ENCODE measurements around the gene NTHL1.

Gene NTHL1

DNA sequence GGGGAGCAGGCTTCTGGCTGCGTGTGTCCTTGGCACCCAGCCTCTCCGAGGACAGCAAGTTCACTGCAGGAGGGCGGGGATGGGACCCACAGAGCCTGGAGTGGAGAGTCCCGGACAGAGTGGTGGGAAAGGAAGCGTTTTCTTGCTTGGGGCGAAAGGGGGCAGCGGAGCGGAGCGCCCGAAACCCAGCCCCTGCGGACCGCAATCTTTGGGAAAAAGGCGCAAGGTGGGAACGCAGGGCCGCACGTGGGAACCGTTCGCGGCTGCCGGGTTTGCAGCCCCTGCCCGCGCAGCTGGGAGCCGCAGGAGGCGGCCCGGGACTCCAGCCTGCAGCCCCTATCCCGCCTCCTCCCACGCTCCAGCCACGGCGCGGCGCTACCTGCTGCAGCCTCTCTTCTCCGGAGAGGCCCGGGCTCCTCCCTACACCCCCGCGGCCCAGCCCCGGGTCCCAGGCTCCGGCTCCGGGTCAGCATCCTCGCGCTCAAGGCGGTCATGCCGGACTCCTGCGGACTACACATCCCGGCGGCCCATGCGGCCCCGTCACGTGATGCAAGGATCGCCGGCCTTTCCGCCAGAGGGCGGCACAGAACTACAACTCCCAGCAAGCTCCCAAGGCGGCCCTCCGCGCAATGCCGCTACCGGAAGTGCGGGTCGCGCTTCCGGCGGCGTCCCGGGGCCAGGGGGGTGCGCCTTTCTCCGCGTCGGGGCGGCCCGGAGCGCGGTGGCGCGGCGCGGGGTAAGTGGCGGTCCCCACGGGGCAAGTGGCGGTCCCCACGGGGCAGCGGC lies at the start of gene NTHL1, which contains the start of gene TSC2:
Gene NTHL1 (minus strand): TSS at position 505 of the 786 bp plus-strand sequence. CDS start 11 bp downstream, at position 494.
Gene TSC2 (plus strand): TSS at position 656 of the 786 bp plus-strand sequence. CDS start 631 bp downstream, outside the sequence.
- Mint-ChIP-seq H3K4me1 (peaks cover 27% of the 10 kb centered on the region), H3K27ac (peak within 1 kb of the TSS; percentile 76 to 92), H3K4me3 (peak within 1 kb of the TSS; percentile 94 to 96), H3K9me3 (no peaks in the 10 kb centered on the region), H3K27me3 (no peaks in the 10 kb centered on the region)
- DNase-seq, result peak; percentile 91 to 96
- ATAC-seq, result peak; percentile 97

DNA sequence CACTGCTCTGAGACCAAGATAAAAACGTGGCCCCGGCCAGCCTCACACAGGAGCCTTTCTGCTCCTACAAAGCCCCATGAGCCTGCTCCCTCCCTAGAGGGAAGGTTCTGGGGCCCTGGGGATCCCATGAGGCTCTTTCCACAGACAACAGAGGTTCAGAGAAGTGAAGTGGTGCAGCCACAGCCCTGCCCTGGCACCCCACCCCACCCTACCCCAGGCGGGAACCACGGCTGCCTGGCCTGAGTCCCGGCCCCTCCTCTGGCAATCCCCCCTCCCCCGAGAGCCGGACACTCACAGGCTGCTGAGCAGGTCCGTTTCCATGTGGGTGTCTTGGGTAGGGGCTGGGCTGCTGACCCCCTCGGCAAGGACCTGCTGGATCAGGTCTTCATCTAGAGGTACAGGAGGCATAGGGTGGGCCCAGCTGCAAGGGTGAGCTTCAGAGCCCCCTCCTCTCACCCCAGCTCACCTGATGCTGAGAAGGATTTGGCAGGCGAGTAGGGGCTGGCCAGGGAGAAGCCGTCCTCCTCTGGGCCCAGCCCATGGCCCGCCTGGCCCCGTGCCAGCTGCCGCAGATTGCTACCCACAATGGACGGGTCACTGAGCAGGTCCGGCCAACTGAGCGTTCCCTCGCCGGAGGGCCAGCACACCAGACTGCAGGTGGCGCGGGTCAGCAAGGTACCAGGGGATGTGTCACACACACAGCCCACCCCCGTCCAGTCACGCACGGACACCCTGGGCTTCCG lies 49.4 kb upstream of the NTHL1 start:
- Mint-ChIP-seq H3K4me1 (no peaks in the 10 kb centered on the region), H3K27ac (no peak overlapping the region), H3K27me3 (no peaks in the 10 kb centered on the region), H3K4me3 (no peak overlapping the region), H3K9me3 (no peaks in the 10 kb centered on the region)
- ATAC-seq (no peak), DNase-seq (no peak)

DNA sequence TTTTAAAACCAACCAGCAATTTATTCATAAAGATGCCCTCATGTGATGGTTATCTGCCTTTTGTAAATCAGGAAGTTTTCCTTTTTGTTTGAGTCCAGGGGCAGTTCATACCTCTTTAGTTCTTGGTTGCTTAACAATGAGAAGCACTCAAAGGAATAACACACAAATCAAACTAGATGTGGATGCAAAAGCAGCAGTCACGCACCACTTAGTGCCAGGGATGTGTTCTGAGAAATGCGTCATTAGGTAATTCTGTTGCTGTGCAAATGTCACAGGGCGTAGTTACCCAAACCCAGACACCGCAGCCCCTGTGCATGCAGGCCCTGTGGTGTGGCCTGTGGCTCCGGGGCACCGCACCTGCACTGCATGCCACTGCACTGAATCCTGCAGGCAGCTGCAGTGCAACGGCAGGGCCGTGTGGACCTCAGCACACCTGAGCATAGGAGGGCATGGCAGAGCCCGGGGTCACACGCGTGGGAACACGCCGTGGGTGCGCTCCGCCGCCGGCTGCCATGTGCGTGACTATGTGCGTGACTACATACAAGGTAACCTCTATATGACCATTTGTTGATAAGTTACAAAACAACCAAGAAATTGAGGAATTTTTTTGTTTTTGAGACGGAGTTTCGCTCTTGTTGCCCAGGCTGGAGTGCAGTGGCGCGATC lies 48.4 kb upstream of the NTHL1 start:
- Mint-ChIP-seq H3K9me3 (no peaks in the 10 kb centered on the region), H3K27me3 (no peaks in the 10 kb centered on the region), H3K4me1 (no peaks in the 10 kb centered on the region), H3K4me3 (no peak overlapping the region), H3K27ac (no peak overlapping the region)
- ATAC-seq, result no peak
- DNase-seq, result no peak

DNA sequence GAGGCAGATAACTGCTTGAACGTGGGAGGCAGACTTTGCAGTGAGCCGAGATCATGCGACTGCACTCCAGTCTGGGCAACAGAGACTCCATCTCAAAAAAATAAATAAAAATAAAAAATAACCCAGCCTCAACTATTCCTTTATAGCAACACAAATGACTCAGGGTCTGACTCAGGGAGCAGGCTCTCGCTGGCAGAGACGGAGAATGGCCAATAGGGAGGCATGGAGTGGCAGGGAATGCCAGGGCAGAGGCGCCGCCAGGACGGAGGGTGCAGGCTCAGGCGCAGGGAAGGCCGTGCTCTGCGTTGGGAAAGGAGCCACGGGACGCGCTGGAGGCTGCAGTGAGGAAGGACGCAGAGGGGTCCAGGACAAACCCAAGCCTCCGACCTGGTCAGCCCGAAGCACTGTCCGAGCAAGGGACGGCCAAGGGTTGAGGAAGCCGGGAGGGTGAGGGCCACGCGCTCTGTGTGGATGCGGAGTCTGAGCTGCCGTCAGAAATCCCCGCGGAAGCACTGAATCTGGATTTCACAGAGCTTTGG lies 47.8 kb upstream of the NTHL1 start:
- H3K27ac Mint-ChIP-seq, result peak overlapping the region in 1 of 2 donors; percentile 54
- DNase-seq, result no peak

DNA sequence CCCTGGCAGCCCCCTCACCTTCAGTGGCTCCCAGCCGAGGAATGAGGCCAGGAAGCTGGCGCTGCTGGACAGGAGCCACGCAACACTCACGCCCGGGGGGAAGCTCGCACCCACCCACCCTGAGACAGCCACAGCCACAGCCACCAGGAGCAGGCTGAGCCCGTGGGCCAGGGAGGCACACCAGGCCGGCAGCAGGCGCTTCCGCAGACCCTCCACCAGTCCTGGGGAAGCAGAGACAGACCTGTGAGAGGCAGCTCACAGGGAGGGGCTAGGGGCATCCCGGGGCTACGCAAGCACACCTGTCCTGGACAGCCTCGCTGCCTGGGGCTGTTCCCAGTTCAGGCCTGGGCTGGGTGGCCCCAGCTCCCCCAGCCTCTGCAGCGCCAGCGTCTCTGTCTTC lies 46.2 kb upstream of the NTHL1 start:
- DNase-seq (no peak), ATAC-seq (no peak)
- Mint-ChIP-seq H3K27me3 (no peaks in the 10 kb centered on the region), H3K9me3 (no peaks in the 10 kb centered on the region), H3K4me3 (no peak overlapping the region), H3K4me1 (no peaks in the 10 kb centered on the region), H3K27ac (no peak overlapping the region)

More for the DNA sequence above, 47.8 kb upstream of the NTHL1 start:
- Mint-ChIP-seq H3K27me3 (no peaks in the 10 kb centered on the region), H3K4me1 (no peaks in the 10 kb centered on the region), H3K4me3 (no peak overlapping the region), H3K9me3 (no peaks in the 10 kb centered on the region)
- ATAC-seq, result no peak

DNA sequence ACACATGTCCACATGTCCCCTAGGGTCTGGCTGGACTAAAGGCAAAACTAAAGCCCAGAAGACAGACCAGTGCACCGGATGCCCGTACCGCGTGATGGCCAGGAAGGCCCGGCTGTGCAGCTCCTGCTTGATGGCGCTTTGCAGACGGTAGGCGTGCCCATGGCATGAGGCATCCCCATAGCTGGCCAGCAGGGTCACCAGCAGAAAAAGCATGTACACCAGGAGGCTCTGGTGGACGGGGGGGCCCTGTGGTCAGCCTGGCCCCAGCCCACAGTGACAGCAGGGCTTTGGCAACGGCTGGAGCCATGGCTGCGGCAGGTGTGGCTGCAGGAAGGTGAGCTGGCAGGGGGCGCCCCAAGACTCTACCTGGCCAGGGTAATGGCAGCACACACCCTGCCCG lies 45.2 kb upstream of the NTHL1 start:
- ATAC-seq (no peak), DNase-seq (no peak)
- no peak overlapping the region for H3K4me3 Mint-ChIP-seq
- no peaks in the 10 kb centered on the region for H3K27me3 Mint-ChIP-seq
- H3K9me3 Mint-ChIP-seq, result no peaks in the 10 kb centered on the region
- peak overlapping the region in 1 of 2 donors; percentile 48 for H3K27ac Mint-ChIP-seq
- no peaks in the 10 kb centered on the region for H3K4me1 Mint-ChIP-seq

DNA sequence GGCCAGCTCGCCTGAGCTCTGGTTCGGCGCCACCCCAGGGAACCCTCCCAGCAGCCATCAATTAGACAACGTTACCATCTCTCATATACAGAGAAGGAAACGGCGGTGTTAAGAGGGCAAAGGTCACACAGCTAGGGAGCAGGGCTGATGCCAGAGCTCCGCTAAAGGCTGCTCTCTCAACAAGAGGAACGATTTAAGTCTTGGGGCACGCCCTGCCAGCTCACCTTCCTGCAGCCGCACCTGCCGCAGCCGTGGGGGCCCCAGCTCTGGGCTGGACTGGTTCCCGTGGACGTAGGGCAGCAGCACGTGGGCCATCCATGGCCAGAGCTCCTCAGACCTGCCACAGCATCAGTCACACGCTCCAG lies 44.6 kb upstream of the NTHL1 start:
- ATAC-seq, result no peak
- Mint-ChIP-seq H3K9me3 (no peaks in the 10 kb centered on the region), H3K4me3 (no peak overlapping the region), H3K27ac (no peak overlapping the region), H3K27me3 (no peaks in the 10 kb centered on the region), H3K4me1 (no peaks in the 10 kb centered on the region)
- no peak for DNase-seq

DNA sequence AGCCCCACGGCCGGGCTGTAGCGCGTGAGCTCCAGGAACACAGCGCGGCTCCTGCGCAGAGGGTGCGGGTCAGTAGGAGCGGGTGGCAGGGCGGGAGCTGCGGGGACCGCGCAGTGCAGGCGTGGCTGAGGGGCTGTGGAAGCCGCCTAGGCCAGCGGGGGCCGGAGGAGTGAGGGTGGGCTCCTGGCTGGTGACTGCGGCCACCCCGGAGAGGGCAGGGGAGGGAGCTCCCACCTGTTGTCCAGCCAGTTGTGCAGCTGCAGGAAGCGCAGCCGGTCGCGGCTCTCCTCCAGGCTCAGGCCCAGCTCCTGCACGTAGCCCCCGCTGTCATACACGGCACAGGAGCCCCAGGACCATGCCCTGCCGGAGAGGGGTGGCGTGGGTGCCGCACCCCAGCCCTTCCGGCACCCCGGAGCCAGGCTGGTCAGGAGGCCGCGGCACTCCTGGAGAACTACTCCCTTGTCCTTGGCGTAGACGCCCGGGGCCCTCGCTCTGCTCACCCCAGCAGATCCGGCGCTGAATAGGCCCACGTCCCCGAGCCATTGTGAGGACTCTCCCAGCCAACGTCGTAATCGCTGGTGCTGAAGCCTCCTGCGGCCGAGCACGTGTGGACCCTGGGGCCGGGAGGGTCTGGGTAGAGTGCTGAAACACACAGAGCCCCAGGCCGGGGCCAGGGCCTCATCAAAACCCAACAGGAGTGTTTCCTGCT lies 44.1 kb upstream of the NTHL1 start:
- DNase-seq, result no peak
- ATAC-seq, result peak; percentile 40
- no peak overlapping the region for H3K27ac Mint-ChIP-seq
- no peaks in the 10 kb centered on the region for H3K9me3 Mint-ChIP-seq
- no peaks in the 10 kb centered on the region for H3K4me1 Mint-ChIP-seq
- H3K27me3 Mint-ChIP-seq, result no peaks in the 10 kb centered on the region
- H3K4me3 Mint-ChIP-seq, result no peak overlapping the region

DNA sequence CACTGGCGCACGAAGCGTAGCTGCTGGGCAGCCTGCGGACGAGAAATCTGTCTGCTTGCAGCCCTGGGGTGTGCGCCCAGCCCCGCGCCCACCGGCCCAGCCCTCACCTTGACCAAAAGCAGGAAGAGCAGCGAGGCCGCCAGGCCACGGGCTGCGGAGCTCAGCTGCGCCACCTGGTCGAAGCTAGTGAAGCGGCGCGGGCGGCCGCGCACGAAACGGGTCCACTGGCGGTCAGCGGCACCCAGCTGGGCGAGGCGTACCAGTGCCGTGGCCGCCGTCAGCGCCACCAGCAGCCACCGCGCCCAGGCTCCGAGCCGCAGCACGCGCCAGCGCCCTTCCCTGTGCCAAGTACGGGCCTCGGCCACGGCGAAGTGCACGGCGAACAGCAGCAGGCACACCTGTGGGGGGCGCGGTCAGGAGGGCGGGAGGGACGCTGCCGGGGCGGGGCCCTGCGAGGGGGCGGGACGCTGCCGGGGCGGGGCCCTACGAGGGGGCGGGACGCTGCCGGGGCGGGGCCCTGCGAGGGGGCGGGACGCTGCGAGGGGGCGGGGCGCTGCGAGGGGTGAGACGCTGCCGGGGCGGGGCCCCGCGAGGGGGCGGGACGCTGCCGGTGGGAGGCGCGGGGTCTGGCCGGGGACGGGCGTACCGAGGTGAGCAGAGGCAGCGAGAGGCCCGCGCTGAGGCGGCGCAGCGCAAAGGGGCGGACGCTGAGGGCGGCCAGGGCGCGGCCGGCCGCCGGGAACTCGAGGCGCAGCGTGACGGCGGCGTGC lies 43.3 kb upstream of the NTHL1 start:
- Mint-ChIP-seq H3K4me1 (no peaks in the 10 kb centered on the region), H3K27ac (peak overlapping the region in 1 of 2 donors; percentile 42), H3K9me3 (no peaks in the 10 kb centered on the region), H3K4me3 (no peak overlapping the region), H3K27me3 (no peaks in the 10 kb centered on the region)
- DNase-seq (no peak), ATAC-seq (peak; percentile 35)

DNA sequence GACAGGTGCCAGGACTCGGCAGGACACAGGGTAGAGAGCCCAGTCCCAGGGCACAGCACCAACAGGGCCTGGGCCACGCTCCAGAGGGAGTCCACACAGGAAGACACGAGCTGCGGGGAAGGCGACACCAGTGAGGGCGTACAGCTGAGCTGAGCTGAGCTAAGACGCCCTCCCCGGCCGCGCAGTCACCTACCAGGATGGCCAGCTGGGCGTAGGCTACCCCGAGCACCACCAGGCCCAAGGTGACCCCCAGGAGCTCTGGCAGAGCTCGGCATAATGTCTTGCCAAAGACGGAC lies 42.8 kb upstream of the NTHL1 start:
- H3K27me3 Mint-ChIP-seq, result no peaks in the 10 kb centered on the region
- H3K4me1 Mint-ChIP-seq, result no peaks in the 10 kb centered on the region
- no peaks in the 10 kb centered on the region for H3K9me3 Mint-ChIP-seq
- ATAC-seq, result no peak
- H3K4me3 Mint-ChIP-seq, result no peak overlapping the region
- no peak for DNase-seq
- H3K27ac Mint-ChIP-seq, result peak overlapping the region in 1 of 2 donors; percentile 42

DNA sequence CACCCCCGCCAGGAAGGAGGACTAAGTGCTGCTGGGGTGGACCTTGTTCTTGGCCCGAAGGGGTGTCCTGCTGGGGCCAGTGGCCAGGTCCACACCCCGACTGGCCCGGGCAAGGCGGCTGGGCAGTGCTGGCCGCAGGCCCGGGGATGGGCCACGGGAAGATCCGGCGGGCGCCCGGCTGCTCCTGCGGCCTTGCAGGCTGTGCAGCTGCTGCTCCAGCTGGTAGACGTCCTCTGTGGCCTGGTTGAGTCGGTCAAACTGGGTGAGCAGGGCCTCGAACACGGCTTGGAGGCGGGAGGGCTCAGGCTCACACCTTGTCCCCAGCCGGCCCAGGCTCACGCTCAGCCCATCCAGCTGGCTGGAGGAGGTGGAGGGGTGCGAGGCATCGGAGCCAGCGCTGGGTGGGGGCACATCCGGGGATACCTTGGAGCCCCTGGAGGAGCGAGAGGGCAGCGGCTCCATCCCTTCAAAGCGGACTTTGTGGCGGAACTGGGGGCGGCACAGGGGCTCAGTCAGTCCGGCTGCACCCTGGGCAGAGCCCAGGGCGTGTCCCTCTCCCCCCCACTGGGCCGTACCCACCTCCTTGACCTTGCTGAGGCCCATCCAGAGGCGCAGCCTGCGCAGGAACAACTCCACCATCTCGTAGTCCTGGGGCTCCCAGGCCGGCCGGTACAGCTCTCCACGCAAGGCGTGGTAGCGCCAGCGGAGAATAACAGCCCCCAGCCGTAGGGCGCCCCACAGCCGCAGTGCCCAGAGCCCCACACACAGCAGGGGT lies 42.3 kb upstream of the NTHL1 start:
- no peaks in the 10 kb centered on the region for H3K4me1 Mint-ChIP-seq
- no peak overlapping the region for H3K4me3 Mint-ChIP-seq
- DNase-seq, result no peak
- no peaks in the 10 kb centered on the region for H3K27me3 Mint-ChIP-seq
- ATAC-seq, result no peak
- no peaks in the 10 kb centered on the region for H3K9me3 Mint-ChIP-seq
- peak overlapping the region in 1 of 2 donors; percentile 82 for H3K27ac Mint-ChIP-seq

DNA sequence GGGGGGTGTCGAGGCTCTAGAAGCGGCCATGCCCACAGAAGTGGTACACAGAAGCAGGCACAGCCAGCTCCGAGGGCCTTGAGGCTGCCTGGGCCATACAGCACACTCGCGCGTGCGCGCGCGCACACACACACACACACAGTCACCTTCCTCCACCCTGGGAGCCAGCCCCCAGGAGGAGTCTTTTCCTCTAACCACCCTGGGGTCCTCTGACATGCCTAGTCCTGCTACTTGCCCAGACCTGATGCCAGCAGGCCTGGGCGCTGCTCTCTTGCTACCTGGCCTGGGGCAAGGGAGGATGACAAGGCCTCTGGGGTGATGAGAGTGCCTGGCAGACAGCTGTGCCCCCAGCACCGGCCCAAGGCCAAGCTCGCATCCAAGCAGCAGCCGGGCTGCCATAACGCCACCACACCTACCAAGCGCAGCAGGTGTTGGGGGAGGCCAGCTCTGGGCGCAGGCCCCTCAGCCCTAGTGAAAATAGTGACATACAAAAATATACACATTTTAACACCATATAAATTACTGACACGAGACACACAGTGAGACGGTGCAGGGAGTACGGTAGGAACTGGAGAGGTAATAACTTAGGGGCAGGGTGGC lies 41.2 kb upstream of the NTHL1 start:
- Mint-ChIP-seq H3K9me3 (no peaks in the 10 kb centered on the region), H3K4me3 (no peak overlapping the region), H3K4me1 (no peaks in the 10 kb centered on the region), H3K27ac (peak overlapping the region in 1 of 2 donors; percentile 88), H3K27me3 (no peaks in the 10 kb centered on the region)
- ATAC-seq (no peak), DNase-seq (no peak)

DNA sequence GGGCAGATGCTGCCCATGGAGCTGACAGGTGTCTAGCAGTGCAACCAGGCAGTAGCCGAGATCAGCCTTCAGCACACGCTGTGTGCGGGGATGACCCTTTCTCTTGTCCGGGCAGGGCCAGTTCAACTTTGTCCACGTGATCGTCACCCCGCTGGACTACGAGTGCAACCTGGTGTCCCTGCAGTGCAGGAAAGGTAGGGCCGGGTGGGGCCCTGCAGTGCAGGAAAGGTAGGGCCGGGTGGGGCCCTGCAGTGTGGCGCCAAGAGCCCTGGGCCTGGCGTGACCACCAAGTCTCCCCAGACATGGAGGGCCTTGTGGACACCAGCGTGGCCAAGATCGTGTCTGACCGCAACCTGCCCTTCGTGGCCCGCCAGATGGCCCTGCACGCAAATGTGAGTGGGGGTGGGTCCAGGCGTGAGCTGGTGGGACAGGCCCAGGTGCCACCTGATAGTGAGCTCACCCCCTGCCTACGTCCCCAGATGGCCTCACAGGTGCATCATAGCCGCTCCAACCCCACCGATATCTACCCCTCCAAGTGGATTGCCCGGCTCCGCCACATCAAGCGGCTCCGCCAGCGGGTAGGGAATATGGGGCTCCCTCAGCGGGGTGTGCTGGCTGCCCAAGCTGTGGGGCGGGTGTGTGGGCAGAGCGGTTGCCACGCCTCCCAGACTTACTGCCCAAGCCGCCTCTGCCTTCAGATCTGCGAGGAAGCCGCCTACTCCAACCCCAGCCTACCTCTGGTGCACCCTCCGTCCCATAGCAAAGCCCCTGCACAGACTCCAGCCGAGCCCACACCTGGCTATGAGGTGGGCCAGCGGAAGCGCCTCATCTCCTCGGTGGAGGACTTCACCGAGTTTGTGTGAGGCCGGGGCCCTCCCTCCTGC lies 40.4 kb upstream of the NTHL1 start:
- no peak overlapping the region for H3K4me3 Mint-ChIP-seq
- H3K9me3 Mint-ChIP-seq, result no peaks in the 10 kb centered on the region
- H3K27me3 Mint-ChIP-seq, result no peaks in the 10 kb centered on the region
- peak overlapping the region in 1 of 2 donors; percentile 88 for H3K27ac Mint-ChIP-seq
- no peak for ATAC-seq
- no peak for DNase-seq
- peaks cover 3% of the 10 kb centered on the region for H3K4me1 Mint-ChIP-seq

All from stimulated activated naive CD8-positive, alpha-beta T cell treated with anti-CD3 and anti-CD28 coated beads, Interleukin-15, amount 100 ng/mL, for 72 hours (primary cell).